Keratinocyte (primary cell): ENCODE results near the gene WDR41. TPM values are rescaled to one million over a fixed set of nuclear protein-coding genes. Genes with fewer than 3 reads are reported as not detected.

ENCODE experiments used
- DNase-seq: peaks from one replicate; pipeline ENCODE4 v3.0.0-alpha.2; 2011; ENCODE audit warnings: low read depth, missing footprints, low spot score
- FAIRE-seq: peaks from 2 replicates; lab custom pipeline; 2011; peaks lifted over from hg19 to GRCh38; lab: Jason Lieb, UNC
- H2AFZ ChIP-seq: 2 replicates; pipeline ENCODE4 v1.6.0; 2012; ENCODE audit warnings: low read length, control low read depth, inconsistent platforms; ENCODE audit not compliant: control insufficient read depth
- H3K27ac ChIP-seq: 2 replicates; pipeline ENCODE4 v1.5.1; 2011; ENCODE audit warnings: low read length; ENCODE audit not compliant: control insufficient read depth, insufficient read depth
- H3K27me3 ChIP-seq: 3 replicates; pipeline ENCODE4 v1.6.0; 2011; ENCODE audit warnings: low read length; ENCODE audit not compliant: control insufficient read depth, insufficient read depth; ENCODE audit errors: extremely low read depth
- H3K36me3 ChIP-seq, 2 experiments: 2 replicates in 1 of 2; 3 replicates in 1 of 2; pipeline ENCODE4 v1.5.1; 2011; ENCODE audit warnings: low read length in 2 of 2, mild to moderate bottlenecking in 1 of 2; ENCODE audit not compliant: control insufficient read depth in 2 of 2, insufficient read depth in 2 of 2; ENCODE audit errors: extremely low read depth in 1 of 2
- H3K4me1 ChIP-seq: 3 replicates; pipeline ENCODE4 v1.5.1; 2011; ENCODE audit warnings: low read length; ENCODE audit not compliant: control insufficient read depth, insufficient read depth; ENCODE audit errors: extremely low read depth
- H3K4me2 ChIP-seq: 3 replicates; pipeline ENCODE4 v1.6.0; 2011; ENCODE audit warnings: low read depth, low read length; ENCODE audit not compliant: control insufficient read depth, insufficient read depth; ENCODE audit errors: extremely low read depth
- H3K4me3 ChIP-seq, 3 experiments: fragments of 200-600 bp in 1 of 3; sonication (generic) in 1 of 3; 2 replicates in 2 of 3; 3 replicates in 1 of 3; pipeline ENCODE4 v1.5.1; 2011 to 2016; ENCODE audit warnings: low read length in 3 of 3, mild to moderate bottlenecking in 3 of 3, control low read depth in 2 of 3, inconsistent platforms in 1 of 3, low read depth in 1 of 3, mixed read lengths in 1 of 3, mixed run types in 1 of 3, moderate library complexity in 1 of 3; ENCODE audit not compliant: control insufficient read depth in 2 of 3, insufficient read depth in 2 of 3; ENCODE audit errors: extremely low read depth in 1 of 3
- H3K79me2 ChIP-seq: 2 replicates; pipeline ENCODE4 v1.6.0; 2012; ENCODE audit warnings: low read length; ENCODE audit not compliant: control insufficient read depth, insufficient read depth
- H3K9ac ChIP-seq: 3 replicates; pipeline ENCODE4 v1.6.0; 2011; ENCODE audit warnings: low read length; ENCODE audit not compliant: control insufficient read depth, insufficient read depth; ENCODE audit errors: extremely low read depth
- H3K9me1 ChIP-seq: 3 replicates; pipeline ENCODE4 v1.6.0; 2011; ENCODE audit warnings: low read length; ENCODE audit not compliant: control insufficient read depth, insufficient read depth; ENCODE audit errors: extremely low read depth
- H3K9me3 ChIP-seq: 2 replicates; pipeline ENCODE4 v1.5.1; 2012; ENCODE audit warnings: low read depth, low read length; ENCODE audit not compliant: control insufficient read depth
- H4K20me1 ChIP-seq: 3 replicates; pipeline ENCODE4 v1.6.0; 2011; ENCODE audit warnings: low read length; ENCODE audit not compliant: control insufficient read depth, insufficient read depth; ENCODE audit errors: extremely low read depth
- CTCF ChIP-seq, 3 experiments: IDR thresholded peaks in 1 of 3; conservative IDR thresholded peaks in 1 of 3; optimal IDR thresholded peaks in 1 of 3; 2 replicates in 2 of 3; 3 replicates in 1 of 3; pipeline versions ENCODE3 to v1.5.1; 2011; ENCODE audit warnings: low read length in 3 of 3, mild to moderate bottlenecking in 3 of 3, moderate library complexity in 2 of 3, control low read depth in 1 of 3, inconsistent platforms in 1 of 3; ENCODE audit not compliant: insufficient read depth in 2 of 3; ENCODE audit errors: extremely low read depth in 1 of 3
- EZH2 ChIP-seq: IDR thresholded peaks from one replicate; pipeline ENCODE4 v1.6.1; 2012; ENCODE audit warnings: inconsistent platforms, mild to moderate bottlenecking, low read length, moderate library complexity
- dilution Hi-C: fragments of 300-500 bp; cut with MboI; formaldehyde crosslinking; loops from one replicate; pipeline ENCODE4 v1.7.0; 2020; ENCODE audit warnings: low sequenced_read_pairs; ENCODE audit not compliant: extremely low pct_ligation_motif_present
- polyA plus RNA-seq, 5 experiments: library from polyadenylated mRNA; depleted of rRNA in 3 of 5; stranded (reverse) in 3 of 5; stranded (forward) in 1 of 5; unstranded in 1 of 5; fragments of >200 nt; gene quantifications; 1 replicate in 1 of 5; 2 replicates in 3 of 5; 3 replicates in 1 of 5; pipeline versions ENCODE4 v1.2.1 to v1.2.3, GENCODE V29; 2011 to 2012; ENCODE audit warnings: missing spikeins in 2 of 5, low read depth in 1 of 5, low replicate concordance in 1 of 5

The WDR41 gene
- polyA plus RNA-seq, 1 donor (not counting 4 experiments of a cell fraction or from before 2014, with no cell fraction given), result 60.7 TPM

DNA sequence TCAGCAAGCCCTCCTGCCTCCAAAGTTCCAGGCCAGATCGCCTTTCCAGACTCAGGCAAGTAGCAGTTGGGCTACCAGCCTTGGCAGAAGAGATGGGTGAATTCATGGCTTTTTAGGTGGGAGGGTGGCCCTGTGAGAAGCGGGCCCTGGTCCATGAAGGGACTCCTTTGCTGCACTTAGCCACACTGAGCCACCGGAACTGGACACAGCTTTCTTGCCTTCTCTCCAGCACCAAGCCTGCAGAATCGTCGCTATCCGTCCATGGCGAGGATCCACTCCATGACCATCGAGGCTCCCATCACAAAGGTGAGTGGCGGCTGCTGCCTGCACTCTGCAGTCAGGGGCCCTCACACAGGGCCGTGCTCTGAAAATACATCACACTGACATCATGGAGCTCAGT, 85.0 kb downstream of the WDR41 start:
- no peak overlapping the region for H3K4me3 ChIP-seq

GRCh38 chr5:77402796-77403195, 89.3 kb downstream of the WDR41 start:
- no peak overlapping the region for H3K4me2 ChIP-seq
- TF ChIP-seq CTCF (optimal IDR thresholded peaks at IDR 0.05 in 1 of 3, IDR thresholded peaks at IDR 0.05 in 1 of 3, conservative IDR thresholded peaks at IDR 0.05 in 1 of 3; ENCODE audit: extremely low read depth in 1 of 3, insufficient read depth in 2 of 3, low read length in 3 of 3) (no peak), EZH2 (no peak)
- no peak overlapping the region for H2AFZ ChIP-seq
- no peaks in the 10 kb centered on the region for H3K79me2 ChIP-seq
- no peaks in the 10 kb centered on the region for H3K9me3 ChIP-seq
- H3K27ac ChIP-seq, result no peak overlapping the region
- no peak overlapping the region for H3K4me3 ChIP-seq
- H3K9ac ChIP-seq, result no peak overlapping the region
- H3K9me1 ChIP-seq, result no peaks in the 10 kb centered on the region
- H3K36me3 ChIP-seq, result no peaks in the 10 kb centered on the region
- DNase-seq, result no peak
- FAIRE-seq, result no peak
- H4K20me1 ChIP-seq, result no peaks in the 10 kb centered on the region
- no peaks in the 10 kb centered on the region for H3K4me1 ChIP-seq
- H3K27me3 ChIP-seq, result no peaks in the 10 kb centered on the region
- dilution Hi-C loops, result no loop called here

More for the DNA sequence above, 85.0 kb downstream of the WDR41 start:
- H3K27ac ChIP-seq, result no peak overlapping the region
- H3K9ac ChIP-seq, result no peak overlapping the region
- TF ChIP-seq CTCF (optimal IDR thresholded peaks at IDR 0.05 in 1 of 3, IDR thresholded peaks at IDR 0.05 in 1 of 3, conservative IDR thresholded peaks at IDR 0.05 in 1 of 3; ENCODE audit: extremely low read depth in 1 of 3, insufficient read depth in 2 of 3, low read length in 3 of 3) (no peak), EZH2 (no peak)
- H3K36me3 ChIP-seq, result no peaks in the 10 kb centered on the region
- H3K4me2 ChIP-seq, result no peak overlapping the region
- no peaks in the 10 kb centered on the region for H3K4me1 ChIP-seq
- FAIRE-seq (no peak), DNase-seq (no peak)
- dilution Hi-C loops, result no loop called here
- H3K79me2 ChIP-seq, result no peaks in the 10 kb centered on the region
- H4K20me1 ChIP-seq, result no peaks in the 10 kb centered on the region
- no peaks in the 10 kb centered on the region for H3K9me3 ChIP-seq
- no peaks in the 10 kb centered on the region for H3K9me1 ChIP-seq
- no peak overlapping the region for H2AFZ ChIP-seq
- H3K27me3 ChIP-seq, result peaks cover 7% of the 10 kb centered on the region
